ENCODE results near the gene SUPT16H. TPM values are rescaled to one million over a fixed set of nuclear protein-coding genes. Genes with fewer than 3 reads are reported as not detected.
"Not testable (repeated sequence)": the region's sequence is repeated elsewhere in the genome, so short reads cannot be mapped to it uniquely, and the experiment has no call there.

SUPT16H gene
- total RNA-seq, 4 donors from 2014 or later: 24.8 to 67.7 (median 47.8) TPM

DNA sequence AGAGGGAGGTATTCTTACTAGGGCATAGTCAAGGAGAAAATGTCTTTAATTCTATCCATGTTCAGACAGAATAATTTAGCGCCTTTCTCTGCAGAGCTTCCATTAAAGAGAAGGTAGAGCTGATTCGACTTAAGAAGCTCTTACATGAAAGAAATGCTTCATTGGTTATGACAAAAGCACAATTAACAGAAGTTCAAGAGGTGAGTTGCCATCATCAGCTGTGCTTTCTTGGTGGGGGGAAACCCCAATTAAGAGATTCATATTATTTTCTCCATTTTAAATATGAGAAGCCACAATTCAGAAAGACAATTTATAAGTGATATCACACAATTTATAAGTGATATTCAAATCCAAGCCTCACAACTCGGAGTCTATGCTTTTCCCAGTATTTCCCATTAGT lies 76.2 kb downstream of the SUPT16H start:
- TF ChIP-seq POLR2A (IDR thresholded peaks at IDR 0.05): no peak
- TF ChIP-seq, protein P1, sequence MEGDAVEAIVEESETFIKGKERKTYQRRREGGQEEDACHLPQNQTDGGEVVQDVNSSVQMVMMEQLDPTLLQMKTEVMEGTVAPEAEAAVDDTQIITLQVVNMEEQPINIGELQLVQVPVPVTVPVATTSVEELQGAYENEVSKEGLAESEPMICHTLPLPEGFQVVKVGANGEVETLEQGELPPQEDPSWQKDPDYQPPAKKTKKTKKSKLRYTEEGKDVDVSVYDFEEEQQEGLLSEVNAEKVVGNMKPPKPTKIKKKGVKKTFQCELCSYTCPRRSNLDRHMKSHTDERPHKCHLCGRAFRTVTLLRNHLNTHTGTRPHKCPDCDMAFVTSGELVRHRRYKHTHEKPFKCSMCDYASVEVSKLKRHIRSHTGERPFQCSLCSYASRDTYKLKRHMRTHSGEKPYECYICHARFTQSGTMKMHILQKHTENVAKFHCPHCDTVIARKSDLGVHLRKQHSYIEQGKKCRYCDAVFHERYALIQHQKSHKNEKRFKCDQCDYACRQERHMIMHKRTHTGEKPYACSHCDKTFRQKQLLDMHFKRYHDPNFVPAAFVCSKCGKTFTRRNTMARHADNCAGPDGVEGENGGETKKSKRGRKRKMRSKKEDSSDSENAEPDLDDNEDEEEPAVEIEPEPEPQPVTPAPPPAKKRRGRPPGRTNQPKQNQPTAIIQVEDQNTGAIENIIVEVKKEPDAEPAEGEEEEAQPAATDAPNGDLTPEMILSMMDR (IDR thresholded peaks at IDR 0.05): no peak
- H3K4me3 ChIP-seq: no peak overlapping the region
- H3K9me3 ChIP-seq: no peaks in the 10 kb centered on the region
- H3K27ac ChIP-seq: peak overlapping the region in 3 of 4 donors; percentile 78 to 82 (median 81)
- intact Hi-C loops (cut with DNase I): no loop called here
- peaks cover 0 to 10% (median 0%) of the 10 kb centered on the region in 4 donors for H3K27me3 ChIP-seq
- WGBS, 2 donors: 79 to 85% methylated on average over 3 of the region's 3 CpGs
- H3K4me1 ChIP-seq: peaks cover 0 to 20% (median 9%) of the 10 kb centered on the region in 3 donors
- DNase-seq: no peak
- no peaks in the 10 kb centered on the region for H3K36me3 ChIP-seq

- H3K27ac ChIP-seq; H3K36me3 ChIP-seq; DNase-seq; H3K4me3 ChIP-seq; intact Hi-C loops (cut with DNase I); H3K9me3 ChIP-seq: not testable (repeated sequence)
- Histone ChIP-seq H3K27me3 (peaks cover 0 to 16% (median 3%) of the 10 kb centered on the region in 4 donors), H3K4me1 (peaks cover 4 to 11% (median 6%) of the 10 kb centered on the region in 3 donors)
- 89 to 100% methylated on average over 1 of the region's 2 CpGs for WGBS, 2 donors
Measured at GRCh38 chr14:21302836-21303140, 81.0 kb downstream of the SUPT16H start.

GRCh38 chr14:21302013-21302835 lies 81.6 kb downstream of the SUPT16H start:
- Histone ChIP-seq H3K27ac (no peak overlapping the region), H3K27me3 (peaks cover 0 to 16% (median 3%) of the 10 kb centered on the region in 4 donors), H3K9me3 (no peaks in the 10 kb centered on the region), H3K4me3 (no peak overlapping the region), H3K36me3 (no peaks in the 10 kb centered on the region), H3K4me1 (peaks cover 4 to 7% (median 6%) of the 10 kb centered on the region in 3 donors)
- WGBS, 2 donors: 82 to 83% methylated on average over 6 of the region's 8 CpGs
- no peak for DNase-seq
- TF ChIP-seq POLR2A (IDR thresholded peaks at IDR 0.05): no peak
- TF ChIP-seq, protein P1 (IDR thresholded peaks at IDR 0.05): no peak
- intact Hi-C loops (cut with DNase I): no loop called here

Small RNAs within 50 kb of the gene (small RNA-seq; reads per million reads assigned to genes)
- gene RN7SL650P (0 reads per million in 4 donors), gene SNORD8 (7,685 to 17,825 (median 10,573) reads per million in 4 donors), gene SNORD9 (72.3 to 196 (median 98.1) reads per million in 4 donors)

Other genes with a start within 250 kb of the SUPT16H start
- not detected for gene OR5AU1, start 228.0 kb downstream of the SUPT16H start, total RNA-seq
- gene HNRNPC, start 114.6 kb downstream of the SUPT16H start, total RNA-seq: 100 to 1,000 TPM; 252 to 651 (median 476) TPM
- not detected for gene RPGRIP1, start 103.9 kb downstream of the SUPT16H start, total RNA-seq
- gene CHD8, start 72.1 kb upstream of the SUPT16H start, total RNA-seq: 10 to 100 TPM; 43.8 to 51.9 (median 47.6) TPM
- 10 to 100 TPM in 3 of 4 donors, 1 to 10 TPM in 1; 6.3 to 20.4 (median 11.4) TPM for gene RAB2B, start 92.9 kb upstream of the SUPT16H start, total RNA-seq
- gene TOX4, start 93.2 kb upstream of the SUPT16H start, total RNA-seq: 10 to 100 TPM; 36.2 to 51.3 (median 48.4) TPM
- 10 to 100 TPM; 26.0 to 65.0 (median 33.7) TPM for gene METTL3, start 127.3 kb upstream of the SUPT16H start, total RNA-seq
- gene SALL2, start 142.3 kb upstream of the SUPT16H start, total RNA-seq: 1 to 10 TPM in 3 of 4 donors, under 1 TPM in 1; 0.83 to 5.1 (median 1.9) TPM
- gene OR10G3, start 196.1 kb upstream of the SUPT16H start, total RNA-seq: not detected

Data from esophagus squamous epithelium (tissue), 5 donors.